ENCODE results near the gene MREG. TPM values are rescaled to one million over a fixed set of nuclear protein-coding genes. Genes with fewer than 3 reads are reported as not detected.

The MREG gene
- total and polyA plus RNA-seq, 2 experiments from 2014 or later: 19.4 to 25.3 TPM

DNA sequence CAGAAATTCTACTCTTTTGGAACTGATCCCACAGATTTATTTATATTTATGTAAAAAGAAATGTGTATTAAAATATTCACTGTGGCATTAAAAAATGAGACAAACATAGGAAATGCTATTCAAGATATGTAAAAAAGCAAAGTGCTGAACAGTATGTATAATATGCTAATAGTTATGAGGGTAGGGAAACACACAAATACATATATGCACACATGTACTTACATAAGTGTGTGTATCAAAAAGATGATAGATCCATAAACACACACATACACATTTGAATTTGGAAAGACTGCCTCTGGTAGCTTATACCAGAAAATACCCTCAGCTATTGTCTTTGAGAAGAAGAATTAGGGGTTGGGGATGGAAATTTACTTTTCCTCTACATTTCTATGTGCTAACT is 103.2 kb downstream of the MREG start (continued):
- TF ChIP-seq, protein P1, sequence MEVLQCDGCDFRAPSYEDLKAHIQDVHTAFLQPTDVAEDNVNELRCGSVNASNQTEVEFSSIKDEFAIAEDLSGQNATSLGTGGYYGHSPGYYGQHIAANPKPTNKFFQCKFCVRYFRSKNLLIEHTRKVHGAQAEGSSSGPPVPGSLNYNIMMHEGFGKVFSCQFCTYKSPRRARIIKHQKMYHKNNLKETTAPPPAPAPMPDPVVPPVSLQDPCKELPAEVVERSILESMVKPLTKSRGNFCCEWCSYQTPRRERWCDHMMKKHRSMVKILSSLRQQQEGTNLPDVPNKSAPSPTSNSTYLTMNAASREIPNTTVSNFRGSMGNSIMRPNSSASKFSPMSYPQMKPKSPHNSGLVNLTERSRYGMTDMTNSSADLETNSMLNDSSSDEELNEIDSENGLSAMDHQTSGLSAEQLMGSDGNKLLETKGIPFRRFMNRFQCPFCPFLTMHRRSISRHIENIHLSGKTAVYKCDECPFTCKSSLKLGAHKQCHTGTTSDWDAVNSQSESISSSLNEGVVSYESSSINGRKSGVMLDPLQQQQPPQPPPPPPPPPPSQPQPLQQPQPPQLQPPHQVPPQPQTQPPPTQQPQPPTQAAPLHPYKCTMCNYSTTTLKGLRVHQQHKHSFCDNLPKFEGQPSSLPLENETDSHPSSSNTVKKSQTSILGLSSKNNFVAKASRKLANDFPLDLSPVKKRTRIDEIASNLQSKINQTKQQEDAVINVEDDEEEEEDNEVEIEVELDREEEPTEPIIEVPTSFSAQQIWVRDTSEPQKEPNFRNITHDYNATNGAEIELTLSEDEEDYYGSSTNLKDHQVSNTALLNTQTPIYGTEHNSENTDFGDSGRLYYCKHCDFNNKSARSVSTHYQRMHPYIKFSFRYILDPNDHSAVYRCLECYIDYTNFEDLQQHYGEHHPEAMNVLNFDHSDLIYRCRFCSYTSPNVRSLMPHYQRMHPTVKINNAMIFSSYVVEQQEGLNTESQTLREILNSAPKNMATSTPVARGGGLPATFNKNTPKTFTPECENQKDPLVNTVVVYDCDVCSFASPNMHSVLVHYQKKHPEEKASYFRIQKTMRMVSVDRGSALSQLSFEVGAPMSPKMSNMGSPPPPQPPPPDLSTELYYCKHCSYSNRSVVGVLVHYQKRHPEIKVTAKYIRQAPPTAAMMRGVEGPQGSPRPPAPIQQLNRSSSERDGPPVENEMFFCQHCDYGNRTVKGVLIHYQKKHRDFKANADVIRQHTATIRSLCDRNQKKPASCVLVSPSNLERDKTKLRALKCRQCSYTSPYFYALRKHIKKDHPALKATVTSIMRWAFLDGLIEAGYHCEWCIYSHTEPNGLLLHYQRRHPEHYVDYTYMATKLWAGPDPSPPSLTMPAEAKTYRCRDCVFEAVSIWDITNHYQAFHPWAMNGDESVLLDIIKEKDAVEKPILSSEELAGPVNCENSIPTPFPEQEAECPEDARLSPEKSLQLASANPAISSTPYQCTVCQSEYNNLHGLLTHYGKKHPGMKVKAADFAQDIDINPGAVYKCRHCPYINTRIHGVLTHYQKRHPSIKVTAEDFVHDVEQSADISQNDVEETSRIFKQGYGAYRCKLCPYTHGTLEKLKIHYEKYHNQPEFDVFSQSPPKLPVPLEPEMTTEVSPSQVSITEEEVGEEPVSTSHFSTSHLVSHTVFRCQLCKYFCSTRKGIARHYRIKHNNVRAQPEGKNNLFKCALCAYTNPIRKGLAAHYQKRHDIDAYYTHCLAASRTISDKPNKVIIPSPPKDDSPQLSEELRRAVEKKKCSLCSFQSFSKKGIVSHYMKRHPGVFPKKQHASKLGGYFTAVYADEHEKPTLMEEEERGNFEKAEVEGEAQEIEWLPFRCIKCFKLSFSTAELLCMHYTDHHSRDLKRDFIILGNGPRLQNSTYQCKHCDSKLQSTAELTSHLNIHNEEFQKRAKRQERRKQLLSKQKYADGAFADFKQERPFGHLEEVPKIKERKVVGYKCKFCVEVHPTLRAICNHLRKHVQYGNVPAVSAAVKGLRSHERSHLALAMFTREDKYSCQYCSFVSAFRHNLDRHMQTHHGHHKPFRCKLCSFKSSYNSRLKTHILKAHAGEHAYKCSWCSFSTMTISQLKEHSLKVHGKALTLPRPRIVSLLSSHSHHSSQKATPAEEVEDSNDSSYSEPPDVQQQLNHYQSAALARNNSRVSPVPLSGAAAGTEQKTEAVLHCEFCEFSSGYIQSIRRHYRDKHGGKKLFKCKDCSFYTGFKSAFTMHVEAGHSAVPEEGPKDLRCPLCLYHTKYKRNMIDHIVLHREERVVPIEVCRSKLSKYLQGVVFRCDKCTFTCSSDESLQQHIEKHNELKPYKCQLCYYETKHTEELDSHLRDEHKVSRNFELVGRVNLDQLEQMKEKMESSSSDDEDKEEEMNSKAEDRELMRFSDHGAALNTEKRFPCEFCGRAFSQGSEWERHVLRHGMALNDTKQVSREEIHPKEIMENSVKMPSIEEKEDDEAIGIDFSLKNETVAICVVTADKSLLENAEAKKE (CRISPR knock-in tag; IDR thresholded peaks at IDR 0.05): no peak
- TF ChIP-seq EZH2phosphoT487 (IDR thresholded peaks at IDR 0.05; ENCODE audit: unreplicated experiment) (no peak), NANOG (IDR thresholded peaks at IDR 0.05; ENCODE audit: borderline replicate concordance) (no peak), EZH2 (IDR thresholded peaks at IDR 0.05; ENCODE audit: low read depth, unreplicated experiment) (no peak), ZNF114 (CRISPR knock-in tag; IDR thresholded peaks at IDR 0.05) (no peak), JUNB (IDR thresholded peaks at IDR 0.05; ENCODE audit: unreplicated experiment) (no peak)
- TF ChIP-seq, protein P2, sequence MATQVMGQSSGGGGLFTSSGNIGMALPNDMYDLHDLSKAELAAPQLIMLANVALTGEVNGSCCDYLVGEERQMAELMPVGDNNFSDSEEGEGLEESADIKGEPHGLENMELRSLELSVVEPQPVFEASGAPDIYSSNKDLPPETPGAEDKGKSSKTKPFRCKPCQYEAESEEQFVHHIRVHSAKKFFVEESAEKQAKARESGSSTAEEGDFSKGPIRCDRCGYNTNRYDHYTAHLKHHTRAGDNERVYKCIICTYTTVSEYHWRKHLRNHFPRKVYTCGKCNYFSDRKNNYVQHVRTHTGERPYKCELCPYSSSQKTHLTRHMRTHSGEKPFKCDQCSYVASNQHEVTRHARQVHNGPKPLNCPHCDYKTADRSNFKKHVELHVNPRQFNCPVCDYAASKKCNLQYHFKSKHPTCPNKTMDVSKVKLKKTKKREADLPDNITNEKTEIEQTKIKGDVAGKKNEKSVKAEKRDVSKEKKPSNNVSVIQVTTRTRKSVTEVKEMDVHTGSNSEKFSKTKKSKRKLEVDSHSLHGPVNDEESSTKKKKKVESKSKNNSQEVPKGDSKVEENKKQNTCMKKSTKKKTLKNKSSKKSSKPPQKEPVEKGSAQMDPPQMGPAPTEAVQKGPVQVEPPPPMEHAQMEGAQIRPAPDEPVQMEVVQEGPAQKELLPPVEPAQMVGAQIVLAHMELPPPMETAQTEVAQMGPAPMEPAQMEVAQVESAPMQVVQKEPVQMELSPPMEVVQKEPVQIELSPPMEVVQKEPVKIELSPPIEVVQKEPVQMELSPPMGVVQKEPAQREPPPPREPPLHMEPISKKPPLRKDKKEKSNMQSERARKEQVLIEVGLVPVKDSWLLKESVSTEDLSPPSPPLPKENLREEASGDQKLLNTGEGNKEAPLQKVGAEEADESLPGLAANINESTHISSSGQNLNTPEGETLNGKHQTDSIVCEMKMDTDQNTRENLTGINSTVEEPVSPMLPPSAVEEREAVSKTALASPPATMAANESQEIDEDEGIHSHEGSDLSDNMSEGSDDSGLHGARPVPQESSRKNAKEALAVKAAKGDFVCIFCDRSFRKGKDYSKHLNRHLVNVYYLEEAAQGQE (IDR thresholded peaks at IDR 0.05; ENCODE audit: unreplicated experiment): no peak

All from GM23338 (cell line).